K562 (cell line): ENCODE results near the gene VSIG4. TPM values are rescaled to one million over a fixed set of nuclear protein-coding genes. Genes with fewer than 3 reads are reported as not detected.

Source experiments
- ATAC-seq: fragments of 200-7000 bp; cut with Tn5 transposase; 3 replicates; pipeline ENCODE4 v1.9.1; 2020; ENCODE audit warnings: moderate library complexity
- BruUV-seq: library from RNA; stranded (reverse); fragments of 400-500 nt; replicated peaks from 2 replicates; lab custom pipeline; 2021; lab: Mats Ljungman, UMichigan
- CTCF ChIA-PET: fragments of 300-600 bp; formaldehyde crosslinking; extraction: SDS; loops from one replicate; lab custom pipeline; 2021; ENCODE audit warnings: low intra/inter-chr PET ratio; lab: Yijun Ruan, JAX
- POLR2A ChIA-PET: fragments of 300-600, 350-650 bp; sonication (Branson Sonifier 250); formaldehyde crosslinking; extraction: SDS; loops from one replicate; lab custom pipeline; 2021; ENCODE audit warnings: antibody characterized with exemption, inconsistent platforms; lab: Yijun Ruan, JAX
- DNase-seq, 4 experiments: peaks; one replicate each; pipeline versions ENCODE4 v3.0.0 to v3.0.0-alpha.2; 2011 to 2018; ENCODE audit warnings: low spot score in 3 of 4, mixed read lengths in 3 of 4; ENCODE audit errors: extremely low read depth in 1 of 4
- FAIRE-seq: peaks from 2 replicates; lab custom pipeline; 2011; peaks lifted over from hg19 to GRCh38; lab: Jason Lieb, UNC
- H2AFZ ChIP-seq: 2 replicates; pipeline ENCODE4 v1.6.0; 2011; ENCODE audit warnings: low read depth, low read length, control low read depth, inconsistent platforms
- H3K27ac ChIP-seq: fragments of 200-600 bp; 3 replicates; pipeline ENCODE4 v1.8.0; 2011; ENCODE audit warnings: low read depth, mild to moderate bottlenecking, control low read depth, inconsistent platforms, low read length, moderate library complexity, mixed read lengths; ENCODE audit errors: extremely low read depth
- H3K27me3 ChIP-seq, 2 experiments: fragments of 300-600 bp in 1 of 2; 2 replicates in 1 of 2; 3 replicates in 1 of 2; pipeline versions ENCODE4 v1.6.0 to v1.8.0; 2011; ENCODE audit warnings: inconsistent platforms in 2 of 2, low read length in 2 of 2, mild to moderate bottlenecking in 1 of 2, mixed read lengths in 1 of 2, moderate library complexity in 1 of 2; ENCODE audit not compliant: control insufficient read depth in 2 of 2, insufficient read depth in 2 of 2
- H3K36me3 ChIP-seq: fragments of 300-600 bp; 3 replicates; pipeline ENCODE4 v1.8.0; 2011; ENCODE audit warnings: mild to moderate bottlenecking, low read length, inconsistent platforms; ENCODE audit not compliant: control insufficient read depth, insufficient read depth
- H3K4me1 ChIP-seq, 2 experiments: fragments of 200-600 bp in 1 of 2; replicated peaks in 1 of 2; 2 replicates in 1 of 2; 3 replicates in 1 of 2; pipeline versions ENCODE4 v1.5.1 to v1.8.0; 2011; ENCODE audit warnings: inconsistent platforms in 2 of 2, low read length in 2 of 2, mild to moderate bottlenecking in 1 of 2, mixed read lengths in 1 of 2, moderate library complexity in 1 of 2; ENCODE audit not compliant: control insufficient read depth in 2 of 2, insufficient read depth in 2 of 2
- H3K4me2 ChIP-seq: 2 replicates; pipeline ENCODE4 v1.6.1; 2011; ENCODE audit warnings: low read length, control low read depth, inconsistent platforms, mixed read lengths; ENCODE audit not compliant: insufficient read depth
- H3K4me3 ChIP-seq: fragments of 200-600 bp; sonication (generic), shearing (Covaris generic); 2 replicates; pipeline ENCODE4 v1.5.1; 2016; ENCODE audit warnings: control low read depth, inconsistent platforms
- H3K79me2 ChIP-seq: fragments of 200-600 bp; 3 replicates; pipeline ENCODE4 v1.8.0; 2011; ENCODE audit warnings: low read length, inconsistent platforms; ENCODE audit not compliant: control insufficient read depth, insufficient read depth
- H3K9ac ChIP-seq, 2 experiments: 2 replicates each; pipeline versions ENCODE4 v1.6.0 to v1.6.1; 2011; ENCODE audit warnings: low read depth in 2 of 2, low read length in 2 of 2, control low read depth in 1 of 2, inconsistent platforms in 1 of 2, mild to moderate bottlenecking in 1 of 2, mixed read lengths in 1 of 2; ENCODE audit not compliant: insufficient read depth in 1 of 2
- H3K9me1 ChIP-seq: one replicate; pipeline ENCODE4 v1.6.0; 2011; ENCODE audit warnings: inconsistent platforms, mild to moderate bottlenecking, low read length, moderate library complexity; ENCODE audit not compliant: control insufficient read depth, insufficient read depth
- H3K9me3 ChIP-seq: replicated peaks from 2 replicates; pipeline ENCODE4 v1.5.1; 2011; ENCODE audit warnings: low read depth, low read length, inconsistent platforms; ENCODE audit not compliant: control insufficient read depth, insufficient read depth
- H4K20me1 ChIP-seq: replicated peaks from 2 replicates; pipeline ENCODE4 v1.6.1; 2011; ENCODE audit warnings: low read length, inconsistent platforms, mixed read lengths; ENCODE audit not compliant: control insufficient read depth, insufficient read depth
- CCNT2 ChIP-seq: IDR thresholded peaks from 2 replicates; pipeline ENCODE4 v1.6.1; 2011; ENCODE audit warnings: borderline replicate concordance, low read depth, mild to moderate bottlenecking, moderate library complexity, mixed read lengths, low read length; ENCODE audit not compliant: insufficient read length; ENCODE audit errors: extremely low read depth
- DNMT1 ChIP-seq: fragments of 450-650 bp; IDR thresholded peaks from 2 replicates; pipeline ENCODE4 v1.6.1; 2016; ENCODE audit warnings: antibody characterized with exemption, mild to moderate bottlenecking
- HDAC1 ChIP-seq, 2 experiments: fragments of 450-650 bp; IDR thresholded peaks; 2 replicates each; pipeline ENCODE4 v1.6.1; 2016 to 2017; ENCODE audit warnings: inconsistent platforms in 1 of 2, mild to moderate bottlenecking in 1 of 2, moderate library complexity in 1 of 2
- HEY1 ChIP-seq: fragments of 250-450 bp; sonication (Bioruptor Pico); IDR thresholded peaks from 2 replicates; pipeline ENCODE4 v1.5.0; 2020; ENCODE audit warnings: mild to moderate bottlenecking, moderate library complexity, borderline replicate concordance
- KLF1 ChIP-seq: fragments of 450-650 bp; IDR thresholded peaks from 2 replicates; pipeline ENCODE4 v1.6.1; 2016; ENCODE audit warnings: missing genetic modification characterization, missing compliant biosample characterization
- MEIS2 ChIP-seq: fragments of 450-650 bp; IDR thresholded peaks from 2 replicates; pipeline ENCODE4 v1.6.1; 2014; ENCODE audit warnings: mild to moderate bottlenecking; ENCODE audit not compliant: partially characterized antibody
- PRDM10 ChIP-seq: fragments of 450-650 bp; IDR thresholded peaks from 2 replicates; pipeline ENCODE4 v1.6.1; 2018; ENCODE audit not compliant: partially characterized antibody
- PURB ChIP-seq: sonication (generic); formaldehyde crosslinking; IDR thresholded peaks from 2 replicates; pipeline ENCODE4 v1.9.0; 2021; ENCODE audit warnings: low read depth, mild to moderate bottlenecking, missing genetic modification reagents
- THRA ChIP-seq: fragments of 450-650 bp; IDR thresholded peaks from 2 replicates; pipeline ENCODE4 v1.6.1; 2017; ENCODE audit warnings: mild to moderate bottlenecking, moderate library complexity
- ZKSCAN1 ChIP-seq: fragments of 150-350 bp; IDR thresholded peaks from 2 replicates; pipeline ENCODE4 v1.6.1; 2016; ENCODE audit warnings: low read depth, low read length
- ZNF76 ChIP-seq: fragments of 250-450 bp; sonication (Bioruptor Pico); IDR thresholded peaks from 2 replicates; pipeline ENCODE4 v1.4.0; 2020; ENCODE audit warnings: mild to moderate bottlenecking, moderate library complexity, borderline replicate concordance
- WGBS: fragments of 100-300 bp; shearing (Covaris generic); methylation state at CpG from one replicate; pipeline ENCODE4 v1.1.6; 2016; ENCODE audit warnings: low coverage, mixed read lengths; ENCODE audit not compliant: insufficient coverage; ENCODE audit errors: missing lambda C conversion rate; 5-methylcytosine and 5-hydroxymethylcytosine counted together
- in situ Hi-C: fragments of 300-500 bp; cut with MboI; formaldehyde crosslinking; loops from 4 replicates; pipeline ENCODE4 v1.15.0; 2018; ENCODE audit warnings: inconsistent platforms, mixed read lengths
- intact Hi-C: fragments of 100-400 bp; cut with micrococcal nuclease; formaldehyde crosslinking; loops from 2 replicates; pipeline ENCODE4 v1.14.2; 2022
- polyA plus RNA-seq, 8 experiments: library from polyadenylated mRNA; depleted of rRNA in 4 of 8; stranded (reverse) in 5 of 8; unstranded in 3 of 8; fragments of >200 nt; fragmentation: Nextera tagmentation in 2 of 8; fragmentation: Illumina TruSeq in 1 of 8; extraction: Ambion mirVana in 2 of 8; extraction: Trizol in 1 of 8; gene quantifications; 2 replicates each; pipeline versions ENCODE4 v1.2.1 to v1.2.3, GENCODE V29; 2011 to 2014; ENCODE audit warnings: inconsistent platforms in 1 of 8, missing spikeins in 1 of 8
- total RNA-seq, 7 experiments: library from RNA; depleted of rRNA in 6 of 7; stranded (reverse); fragments of >200 nt in 6 of 7; fragmentation: Illumina TruSeq in 2 of 7; extraction: Trizol in 2 of 7; gene quantifications; 2 replicates each; pipeline versions ENCODE4 v1.2.1 to v1.2.3, GENCODE V29; 2011 to 2021; ENCODE audit warnings: low replicate concordance in 1 of 7
- TF ChIP-seq, protein P1 (sequence below): fragments of 450-650 bp; IDR thresholded peaks from 2 replicates; pipeline ENCODE4 v1.6.1; 2017; ENCODE audit warnings: antibody characterized with exemption, mild to moderate bottlenecking

Gene VSIG4
- total and polyA plus RNA-seq, 9 of the 15 experiments (the other 6 are each of a cell fraction or from before 2014, with no cell fraction given): 0.22 to 1.6 (median 0.46) TPM; not detected in 1

- H2AFZ ChIP-seq: 0 out of 2 replicates have a peak overlapping the region, but pooled peaks have one; percentile 12
- WGBS: 0% methylated on average over 2 of the region's 2 CpGs
- H3K27me3 ChIP-seq: no peaks in the 10 kb centered on the region
- in situ Hi-C loops (no loop called here), intact Hi-C loops (loop anchor here (1.0 to 5.0 kb wide), 2 partner anchors 17 to 147 kb away; partner anchors contain the start of gene HEPH)
- DNase-seq (peak; percentile 35 to 88 (median 60)), ATAC-seq (peak; percentile 68), FAIRE-seq (peak; percentile 83)
- H3K27ac ChIP-seq: peak overlapping the region; percentile 96
- no peaks in the 10 kb centered on the region for H4K20me1 ChIP-seq
- ChIA-PET CTCF (no interaction called here), POLR2A (interaction anchor here (0.7 to 8.6 kb wide), 5 partner anchors 9 to 176 kb away, joined by 3 to 49 read pairs (median 4); partner anchors contain the start of gene HEPH)
- peaks cover 16 to 72% of the 10 kb centered on the region in 2 experiments for H3K4me1 ChIP-seq
- peak overlapping the region; percentile 54 to 88; a peak in 3 of 4 replicates for H3K9ac ChIP-seq
- BruUV-seq: no TSS peak
- H3K4me3 ChIP-seq: peak overlapping the region; percentile 55
- H3K4me2 ChIP-seq: peak overlapping the region; percentile 94
- no peaks in the 10 kb centered on the region for H3K9me3 ChIP-seq
- no peaks in the 10 kb centered on the region for H3K9me1 ChIP-seq
- H3K36me3 ChIP-seq: peaks cover 44% of the 10 kb centered on the region
- H3K79me2 ChIP-seq: peaks cover 92% of the 10 kb centered on the region
- TF ChIP-seq PURB (CRISPR knock-in tag): no peak
- no peak for TF ChIP-seq DNMT1
- peak; percentile 40 for TF ChIP-seq PRDM10
- no peak for TF ChIP-seq ZKSCAN1
- peak; percentile 69 for TF ChIP-seq CCNT2
- peak; percentile 33 for TF ChIP-seq MEIS2
- no peak for TF ChIP-seq THRA
- TF ChIP-seq HEY1 (CRISPR knock-in tag): no peak
- no peak for TF ChIP-seq KLF1 (tag)
- no peak for TF ChIP-seq ZNF76
- peak in 1 of 2 experiments; percentile 69; a peak in 2 of 4 replicates for TF ChIP-seq HDAC1 (IDR thresholded peaks at IDR 0.05)
- TF ChIP-seq, protein P1, sequence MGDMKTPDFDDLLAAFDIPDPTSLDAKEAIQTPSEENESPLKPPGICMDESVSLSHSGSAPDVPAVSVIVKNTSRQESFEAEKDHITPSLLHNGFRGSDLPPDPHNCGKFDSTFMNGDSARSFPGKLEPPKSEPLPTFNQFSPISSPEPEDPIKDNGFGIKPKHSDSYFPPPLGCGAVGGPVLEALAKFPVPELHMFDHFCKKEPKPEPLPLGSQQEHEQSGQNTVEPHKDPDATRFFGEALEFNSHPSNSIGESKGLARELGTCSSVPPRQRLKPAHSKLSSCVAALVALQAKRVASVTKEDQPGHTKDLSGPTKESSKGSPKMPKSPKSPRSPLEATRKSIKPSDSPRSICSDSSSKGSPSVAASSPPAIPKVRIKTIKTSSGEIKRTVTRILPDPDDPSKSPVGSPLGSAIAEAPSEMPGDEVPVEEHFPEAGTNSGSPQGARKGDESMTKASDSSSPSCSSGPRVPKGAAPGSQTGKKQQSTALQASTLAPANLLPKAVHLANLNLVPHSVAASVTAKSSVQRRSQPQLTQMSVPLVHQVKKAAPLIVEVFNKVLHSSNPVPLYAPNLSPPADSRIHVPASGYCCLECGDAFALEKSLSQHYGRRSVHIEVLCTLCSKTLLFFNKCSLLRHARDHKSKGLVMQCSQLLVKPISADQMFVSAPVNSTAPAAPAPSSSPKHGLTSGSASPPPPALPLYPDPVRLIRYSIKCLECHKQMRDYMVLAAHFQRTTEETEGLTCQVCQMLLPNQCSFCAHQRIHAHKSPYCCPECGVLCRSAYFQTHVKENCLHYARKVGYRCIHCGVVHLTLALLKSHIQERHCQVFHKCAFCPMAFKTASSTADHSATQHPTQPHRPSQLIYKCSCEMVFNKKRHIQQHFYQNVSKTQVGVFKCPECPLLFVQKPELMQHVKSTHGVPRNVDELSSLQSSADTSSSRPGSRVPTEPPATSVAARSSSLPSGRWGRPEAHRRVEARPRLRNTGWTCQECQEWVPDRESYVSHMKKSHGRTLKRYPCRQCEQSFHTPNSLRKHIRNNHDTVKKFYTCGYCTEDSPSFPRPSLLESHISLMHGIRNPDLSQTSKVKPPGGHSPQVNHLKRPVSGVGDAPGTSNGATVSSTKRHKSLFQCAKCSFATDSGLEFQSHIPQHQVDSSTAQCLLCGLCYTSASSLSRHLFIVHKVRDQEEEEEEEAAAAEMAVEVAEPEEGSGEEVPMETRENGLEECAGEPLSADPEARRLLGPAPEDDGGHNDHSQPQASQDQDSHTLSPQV: peak; percentile 88
These were observed 24.6 kb downstream of the VSIG4 start for GRCh38 chrX:66015152-66015831.
